AG04450 (cell line): Measurements from ENCODE around the gene MTO1. TPM values are rescaled to one million over a fixed set of nuclear protein-coding genes. Genes with fewer than 3 reads are reported as not detected.

Experiments
- CTCF ChIA-PET: fragments of 300-600, 350-600 bp; formaldehyde crosslinking; extraction: SDS; loops from one replicate; lab custom pipeline; 2022; ENCODE audit warnings: antibody characterized with exemption, inconsistent platforms; lab: Charles Lee
- POLR2A ChIA-PET: fragments of 350-600 bp; formaldehyde crosslinking; extraction: SDS; loops from one replicate; lab custom pipeline; 2021; ENCODE audit warnings: antibody characterized with exemption, inconsistent platforms; lab: Yijun Ruan, JAX
- DNase-seq: peaks from one replicate; pipeline ENCODE4 v3.0.0-alpha.2; 2011; ENCODE audit warnings: low read depth, low spot score
- H3K27ac ChIP-seq: one replicate; pipeline ENCODE4 v1.5.1; 2012; ENCODE audit warnings: low read depth, low read length, control low read depth
- H3K27me3 ChIP-seq: one replicate; pipeline ENCODE4 v1.6.0; 2012; ENCODE audit warnings: low read length; ENCODE audit not compliant: control insufficient read depth, insufficient read depth
- H3K4me3 ChIP-seq: 2 replicates; pipeline ENCODE4 v1.5.1; 2011; ENCODE audit warnings: mild to moderate bottlenecking, low read depth, low read length, control low read depth
- H3K9me3 ChIP-seq: 2 replicates; pipeline ENCODE4 v1.5.1; 2012; ENCODE audit warnings: low read length; ENCODE audit not compliant: control insufficient read depth, insufficient read depth
- CTCF ChIP-seq: IDR thresholded peaks from 2 replicates; pipeline ENCODE4 v1.5.1; 2011; ENCODE audit warnings: low read depth, low read length, control low read depth, inconsistent platforms
- polyA plus RNA-seq: library from polyadenylated mRNA; depleted of rRNA; stranded (reverse); fragments of >200 nt; gene quantifications from 2 replicates; pipeline ENCODE4 v1.2.3, GENCODE V29; 2011

MTO1 gene
- polyA plus RNA-seq, 1 experiment = 23.1 TPM

- TF ChIP-seq CTCF = no peak
- ChIA-PET CTCF (no interaction called here), POLR2A (no interaction called here)
- Histone ChIP-seq H3K27me3 (no peaks in the 10 kb centered on the region), H3K27ac (no peak overlapping the region), H3K4me3 (no peak overlapping the region), H3K9me3 (no peaks in the 10 kb centered on the region)
- no peak for DNase-seq
These were observed 44.7 kb downstream of the MTO1 start for GRCh38 chr6:73506246-73506645.

- CTCF ChIA-PET = interaction anchor here (1.4 kb wide), 1 partner anchor 102 kb away, joined by 4 read pairs; no protein-coding TSS in a partner anchor
- no peaks in the 10 kb centered on the region for H3K27me3 ChIP-seq
- no peaks in the 10 kb centered on the region for H3K9me3 ChIP-seq
- H3K4me3 ChIP-seq = no peak overlapping the region
- no peak overlapping the region for H3K27ac ChIP-seq
- no peak for TF ChIP-seq CTCF
- POLR2A ChIA-PET = interaction anchor here (0.7 kb wide), 1 partner anchor 12 kb away, joined by 3 read pairs; the partner anchor contains the start of gene EEF1A1
- DNase-seq = no peak
These were observed 47.2 kb downstream of the MTO1 start for GRCh38 chr6:73508776-73509175.

GRCh38 chr6:73509851-73510250 lies 48.3 kb downstream of the MTO1 start:
- POLR2A ChIA-PET = interaction anchor here (0.7 to 1.1 kb wide), 3 partner anchors 10 to 121 kb away, joined by 3 read pairs; no protein-coding TSS in a partner anchor
- CTCF ChIA-PET = no interaction called here

GRCh38 chr6:73511796-73512195 lies 50.3 kb downstream of the MTO1 start:
- no peak for TF ChIP-seq CTCF
- H3K27me3 ChIP-seq = no peaks in the 10 kb centered on the region
- no peak overlapping the region for H3K4me3 ChIP-seq
- CTCF ChIA-PET = no interaction called here
- no peak overlapping the region for H3K27ac ChIP-seq
- H3K9me3 ChIP-seq = no peaks in the 10 kb centered on the region
- DNase-seq = no peak
- POLR2A ChIA-PET = interaction anchor here (0.7 to 2.5 kb wide), 6 partner anchors 9 to 107 kb away, joined by 3 to 11 read pairs (median 8); partner anchors contain the start of gene EEF1A1

More at GRCh38 chr6:73509851-73510250, 48.3 kb downstream of the MTO1 start:
- no peaks in the 10 kb centered on the region for H3K9me3 ChIP-seq
- H3K27ac ChIP-seq = no peak overlapping the region
- H3K27me3 ChIP-seq = no peaks in the 10 kb centered on the region
- no peak for DNase-seq
- no peak for TF ChIP-seq CTCF
- H3K4me3 ChIP-seq = no peak overlapping the region

GRCh38 chr6:73513496-73513854 lies 51.9 kb downstream of the MTO1 start:
- Histone ChIP-seq H3K27me3 (no peaks in the 10 kb centered on the region), H3K9me3 (no peaks in the 10 kb centered on the region), H3K27ac (no peak overlapping the region), H3K4me3 (no peak overlapping the region)
- no peak for TF ChIP-seq CTCF
- POLR2A ChIA-PET = interaction anchor here (0.7 to 4.4 kb wide), 12 partner anchors 8 to 140 kb away, joined by 3 to 36 read pairs (median 7); partner anchors contain the start of genes EEF1A1, MTO1 and SLC17A5
- no peak for DNase-seq
- CTCF ChIA-PET = interaction anchor here (1.0 to 1.8 kb wide), 3 partner anchors 8 to 97 kb away, joined by 3 to 14 read pairs (median 4); no protein-coding TSS in a partner anchor
